ENCODE results near the gene LRMDA. TPM values are rescaled to one million over a fixed set of nuclear protein-coding genes. Genes with fewer than 3 reads are reported as not detected.
A peak's percentile ranks its signal among the peaks of the same experiment; 100 is the strongest.

Gene LRMDA
- total RNA-seq, 1 experiment from 2014 or later: not detected

DNA sequence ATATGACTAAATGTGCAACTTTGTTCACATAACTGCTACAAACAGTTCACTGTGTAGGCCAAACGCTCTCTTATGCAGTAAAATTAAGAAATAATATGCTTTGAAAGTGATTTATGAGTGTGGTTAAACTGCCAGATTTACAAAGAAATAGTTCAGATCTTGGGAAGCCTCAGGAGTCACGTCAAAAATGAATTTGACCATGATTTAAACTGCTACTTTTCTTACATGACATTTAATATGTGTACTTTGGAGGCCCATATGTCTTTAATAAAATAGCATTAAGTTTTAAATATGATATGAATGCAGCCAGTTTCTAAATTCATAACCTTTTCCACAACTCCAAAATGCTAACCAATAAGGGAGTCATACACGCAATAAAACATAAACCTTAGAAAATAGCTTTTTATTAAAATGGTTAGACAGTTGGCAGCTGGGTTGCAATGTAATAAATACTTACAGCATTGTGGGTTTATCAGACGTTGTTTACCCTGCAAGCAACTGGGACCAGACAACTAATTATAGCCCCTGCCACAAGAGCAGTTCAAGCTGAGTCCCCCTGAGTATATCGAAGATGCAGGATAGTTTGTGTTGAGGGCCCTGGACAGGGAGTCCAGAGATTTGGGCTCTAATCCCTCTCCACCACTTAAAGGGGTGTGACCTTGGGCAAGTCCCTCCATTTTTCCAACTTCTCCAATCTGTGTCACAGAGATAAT is 640.4 kb downstream of the LRMDA start:
- no peak for DNase-seq (ENCODE audit: low spot score)
- in situ Hi-C loops (cut with HindIII; ENCODE audit: low sequenced_read_pairs): no loop called here

DNA sequence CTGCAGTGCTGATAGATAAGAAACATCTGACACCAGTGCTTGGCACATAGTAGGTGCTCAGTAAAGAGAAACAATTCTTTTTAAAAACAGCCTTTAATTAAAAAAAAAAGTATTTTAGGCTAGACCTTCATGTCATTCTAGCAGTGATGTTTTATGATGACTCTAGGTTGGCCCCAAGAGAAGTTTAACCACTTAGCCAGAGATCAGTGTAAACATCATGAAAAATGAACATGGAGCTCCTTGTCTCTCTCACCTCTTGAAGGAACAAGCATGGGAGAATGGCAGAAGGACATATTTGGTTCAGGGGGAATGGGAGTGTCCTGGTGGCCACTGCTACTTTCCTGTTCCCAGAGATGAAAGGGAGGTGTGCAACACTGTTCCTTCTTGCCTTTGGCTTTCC is 641.0 kb downstream of the LRMDA start:
- in situ Hi-C loops (cut with HindIII; ENCODE audit: low sequenced_read_pairs): no loop called here

DNA sequence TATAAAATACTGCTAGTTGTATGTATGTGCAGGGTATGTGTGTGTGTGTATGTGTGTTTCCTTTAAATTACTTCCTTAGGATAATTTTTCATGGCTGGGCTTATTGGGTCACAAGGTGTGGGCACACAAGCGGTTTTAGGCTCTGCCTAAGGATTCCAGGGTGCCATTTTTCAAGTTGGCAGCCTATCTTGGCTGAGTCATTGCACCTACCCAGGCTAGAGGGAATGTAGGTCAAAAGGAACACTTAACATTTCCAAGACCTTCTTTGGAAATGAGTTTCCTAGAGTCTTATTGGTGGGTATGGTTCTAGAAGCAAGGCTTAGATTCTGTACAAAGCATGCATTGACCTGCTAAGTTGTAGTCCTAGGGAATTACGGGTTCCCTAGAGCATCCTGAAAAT is 642.1 kb downstream of the LRMDA start:
- in situ Hi-C loops (cut with HindIII; ENCODE audit: low sequenced_read_pairs): no loop called here
- DNase-seq (ENCODE audit: low spot score): no peak

More for the DNA sequence above, 641.0 kb downstream of the LRMDA start:
- DNase-seq (ENCODE audit: low spot score): no peak

DNA sequence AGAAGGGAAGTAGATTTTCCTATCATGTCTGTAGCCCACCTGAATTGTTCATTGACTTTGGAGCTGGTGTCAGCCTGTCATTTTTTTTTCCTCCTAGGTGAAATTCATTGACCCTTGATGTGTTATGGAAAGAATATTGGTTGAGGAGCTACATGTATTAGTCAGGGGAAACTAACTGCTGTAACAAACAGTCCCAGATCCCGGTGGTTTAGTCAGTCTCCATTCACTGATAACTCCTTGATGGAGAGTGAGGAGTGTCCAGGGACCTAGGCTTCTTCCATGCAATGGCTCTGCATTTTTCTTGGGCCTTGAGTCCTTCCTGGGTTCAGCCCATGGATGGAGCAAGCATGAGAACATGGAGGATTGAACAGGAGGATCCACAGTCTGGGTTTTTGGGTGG is 643.2 kb downstream of the LRMDA start:
- in situ Hi-C loops (cut with HindIII; ENCODE audit: low sequenced_read_pairs): no loop called here
- no peak for DNase-seq (ENCODE audit: low spot score)

DNA sequence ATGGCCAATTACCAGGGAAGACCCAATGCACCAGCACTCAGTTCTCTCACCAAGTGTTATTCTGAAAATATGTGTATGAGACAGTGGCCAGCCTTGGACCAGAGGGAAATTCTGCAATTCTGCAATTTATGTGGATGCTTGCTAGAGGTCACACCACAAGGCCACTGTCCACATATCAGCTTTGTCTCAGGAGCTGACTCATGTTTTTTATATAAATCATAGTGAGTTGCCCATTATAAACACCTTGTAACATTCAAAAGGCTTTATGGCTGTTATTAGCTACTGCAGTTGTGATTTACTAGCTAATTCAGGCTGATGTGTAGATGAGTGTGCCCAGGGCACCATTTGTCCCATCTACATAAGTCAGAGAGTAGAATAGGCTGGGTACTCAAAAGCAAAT is 649.0 kb downstream of the LRMDA start:
- DNase-seq (ENCODE audit: low spot score): no peak
- in situ Hi-C loops (cut with HindIII; ENCODE audit: low sequenced_read_pairs): no loop called here

DNA sequence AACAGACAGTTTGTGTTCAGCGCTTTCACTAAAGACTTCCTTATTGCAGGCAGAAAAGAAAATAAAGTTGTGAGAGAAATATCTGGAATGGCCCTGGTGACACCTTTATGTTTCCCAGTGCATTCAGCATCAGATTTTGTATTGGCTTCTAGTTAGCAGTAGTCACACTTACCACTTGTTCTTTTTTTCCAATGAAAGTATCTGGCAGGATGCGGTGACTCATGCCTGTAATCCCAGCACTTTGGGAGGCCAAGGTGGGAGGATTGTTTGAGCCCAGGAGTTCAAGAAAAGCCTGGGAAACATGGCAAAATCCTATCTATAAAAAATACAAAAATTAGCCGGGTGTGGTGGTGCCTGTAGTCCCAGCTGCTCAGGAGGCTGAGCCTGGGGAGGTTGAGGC is 649.6 kb downstream of the LRMDA start:
- in situ Hi-C loops (cut with HindIII; ENCODE audit: low sequenced_read_pairs): no loop called here
- DNase-seq (ENCODE audit: low spot score): no peak

DNA sequence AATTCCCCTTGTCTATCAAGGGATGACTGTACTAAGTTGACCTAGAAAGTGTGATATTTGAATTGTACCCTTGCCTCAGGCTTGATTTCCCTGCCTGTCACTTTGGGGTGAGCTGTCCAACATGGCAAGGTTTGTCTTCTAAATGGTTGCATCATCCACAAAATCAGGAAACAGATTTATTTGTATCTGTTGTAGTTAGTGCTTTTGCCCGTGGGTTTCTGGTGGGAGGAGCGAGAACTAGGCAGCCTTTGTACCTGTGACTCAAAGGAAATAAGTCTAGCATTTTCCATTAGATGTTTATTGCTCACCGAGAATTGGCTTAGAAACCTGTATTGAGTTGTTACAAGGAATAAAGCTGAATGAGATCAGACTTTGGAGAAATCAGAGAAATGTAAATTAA is 650.8 kb downstream of the LRMDA start:
- DNase-seq (ENCODE audit: low spot score): no peak
- in situ Hi-C loops (cut with HindIII; ENCODE audit: low sequenced_read_pairs): no loop called here

DNA sequence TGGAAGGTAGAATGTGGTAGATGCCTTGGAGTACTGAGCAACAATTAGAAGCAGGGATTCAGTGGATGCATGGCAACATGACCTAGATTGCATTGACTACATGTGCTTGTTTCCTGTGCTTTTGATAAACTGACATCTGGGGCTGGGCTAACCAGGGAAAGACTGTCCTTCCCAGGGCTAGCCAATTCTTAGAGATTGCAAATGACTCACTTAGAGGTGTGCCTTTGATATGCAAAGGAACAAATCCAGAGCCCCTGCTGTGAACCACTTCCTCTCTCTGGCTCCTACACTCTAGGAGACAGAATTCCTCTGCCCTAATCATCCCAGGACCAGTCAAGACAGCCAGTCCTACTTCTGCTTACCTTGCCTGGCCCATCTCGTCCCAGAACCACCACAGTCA is 651.5 kb downstream of the LRMDA start:
- no peak for DNase-seq (ENCODE audit: low spot score)
- in situ Hi-C loops (cut with HindIII; ENCODE audit: low sequenced_read_pairs): no loop called here

DNA sequence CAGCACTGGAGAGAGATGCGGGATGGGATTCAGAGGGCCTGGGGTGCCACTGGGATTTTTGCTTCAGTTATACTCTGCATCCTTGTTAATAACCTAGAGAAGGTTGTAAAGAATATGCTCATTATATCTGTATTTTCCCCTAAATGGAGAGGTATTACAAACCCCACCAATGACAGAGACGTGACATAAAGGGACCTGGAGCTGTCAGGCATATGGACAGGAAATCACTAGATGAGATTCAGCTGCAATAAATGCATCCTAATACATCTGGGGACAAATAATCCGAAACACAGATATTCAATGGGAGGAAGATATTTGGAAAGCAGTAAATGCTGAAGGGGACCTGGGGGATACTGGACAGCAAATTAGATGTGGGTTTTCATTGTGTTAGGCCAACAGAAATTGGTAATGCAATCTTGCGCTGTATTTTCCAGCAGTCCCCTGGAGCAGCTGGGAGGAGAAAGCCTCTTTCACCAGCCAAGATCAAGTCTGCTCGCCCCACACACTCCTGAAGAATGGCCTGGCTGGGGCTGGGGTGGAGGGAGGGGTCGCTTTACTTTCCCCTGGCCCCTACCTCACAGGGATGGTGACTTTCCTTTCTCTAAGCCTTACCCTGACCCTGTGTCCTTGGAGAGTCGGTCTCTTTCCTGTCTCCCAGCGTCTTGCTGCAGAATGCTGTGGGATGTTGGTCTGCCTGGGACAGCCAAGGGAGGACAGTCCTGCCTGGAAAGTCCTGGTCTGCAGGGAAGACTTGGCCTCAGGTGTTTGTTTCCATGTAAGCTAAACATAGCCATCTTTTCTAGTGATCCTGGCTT is 653.8 kb downstream of the LRMDA start:
- DNase-seq (ENCODE audit: low spot score): no peak
- in situ Hi-C loops (cut with HindIII; ENCODE audit: low sequenced_read_pairs): no loop called here

DNA sequence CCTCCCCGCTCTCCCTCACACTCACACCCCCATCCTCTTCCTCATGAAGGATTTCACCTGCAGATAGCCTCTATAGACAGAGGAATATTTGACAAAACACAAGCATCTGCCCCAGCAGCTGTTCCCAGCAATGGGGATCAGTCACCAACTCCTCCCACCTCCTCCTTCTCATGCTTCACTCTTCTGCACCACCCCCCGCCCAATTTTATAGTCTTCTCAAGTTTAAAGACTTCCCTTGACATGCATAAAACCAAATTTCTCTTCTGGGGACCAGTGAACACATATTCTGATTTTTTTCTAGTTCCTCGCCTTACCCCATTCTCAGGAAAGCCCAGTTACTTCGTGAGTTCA is 654.4 kb downstream of the LRMDA start:
- no peak for DNase-seq (ENCODE audit: low spot score)
- in situ Hi-C loops (cut with HindIII; ENCODE audit: low sequenced_read_pairs): no loop called here

DNA sequence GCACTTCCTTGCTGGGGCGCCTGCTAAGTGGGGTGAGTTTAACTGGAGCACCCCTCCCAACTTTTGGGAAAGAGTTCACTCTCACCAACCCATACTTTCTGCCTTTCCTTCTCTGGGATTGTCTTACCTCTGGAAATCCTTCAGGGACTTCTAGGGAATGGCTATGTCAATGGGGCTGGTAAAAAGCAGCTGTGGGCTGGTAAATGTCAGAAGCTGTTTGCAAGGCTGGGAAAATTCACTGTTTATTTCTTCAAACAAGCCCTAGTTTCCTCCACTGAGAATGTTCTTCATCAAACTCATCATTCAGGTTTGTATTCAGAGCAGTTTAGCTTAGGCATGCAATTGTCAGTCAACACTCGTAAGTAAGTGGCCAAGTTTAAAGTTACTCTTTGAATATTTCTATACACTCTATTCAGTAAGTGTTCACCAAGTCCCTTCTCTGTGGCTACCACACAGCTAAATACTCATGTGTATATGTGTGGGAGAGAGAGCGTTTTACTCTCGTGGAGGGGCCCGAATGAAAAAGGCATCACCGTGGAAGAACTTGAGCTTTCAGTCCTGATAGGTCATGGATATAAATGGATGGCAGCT is 654.8 kb downstream of the LRMDA start:
- no peak for DNase-seq (ENCODE audit: low spot score)
- in situ Hi-C loops (cut with HindIII; ENCODE audit: low sequenced_read_pairs): no loop called here

DNA sequence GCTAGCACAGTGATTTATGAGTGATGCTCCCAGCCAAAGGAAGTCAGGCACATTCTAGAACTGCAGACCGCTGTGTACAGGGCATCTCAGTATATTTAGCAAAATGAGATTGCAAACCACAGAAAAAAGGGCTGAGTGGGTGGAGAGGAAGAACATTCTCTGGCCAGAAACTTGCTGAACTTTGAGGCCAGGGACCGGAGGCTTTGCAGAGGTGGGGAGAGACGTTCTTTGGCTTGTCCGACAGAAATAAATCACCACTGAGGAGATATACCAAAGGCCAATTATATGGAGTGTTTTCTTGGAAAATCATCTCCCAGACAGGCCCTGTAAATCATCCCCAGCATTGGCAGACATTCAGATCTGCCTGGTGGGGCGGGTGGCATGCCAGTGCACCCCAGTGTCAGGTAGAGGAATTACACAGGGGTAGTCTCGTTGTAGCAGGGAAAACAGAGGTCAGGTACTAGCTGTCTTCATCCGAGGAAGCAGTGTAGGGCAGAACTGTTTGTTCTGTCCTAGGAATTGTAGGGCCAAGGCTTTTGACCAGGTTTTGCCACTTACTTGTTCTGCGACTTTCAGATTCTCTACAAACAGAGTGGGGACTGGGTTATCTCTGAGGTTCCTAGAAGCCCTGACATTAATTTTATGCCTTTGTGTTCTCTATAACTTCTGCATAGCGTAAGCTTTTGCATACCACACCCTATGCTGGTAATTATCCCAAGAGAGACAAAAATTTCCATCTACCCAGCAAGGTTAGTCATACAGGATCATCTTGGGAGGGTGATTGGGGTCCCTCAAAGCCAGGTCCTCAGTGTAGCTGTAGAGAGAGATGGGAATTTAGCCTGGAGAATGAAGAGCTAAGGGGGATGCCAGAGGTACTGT is 655.6 kb downstream of the LRMDA start:
- in situ Hi-C loops (cut with HindIII; ENCODE audit: low sequenced_read_pairs): no loop called here
- DNase-seq (ENCODE audit: low spot score): no peak

DNA sequence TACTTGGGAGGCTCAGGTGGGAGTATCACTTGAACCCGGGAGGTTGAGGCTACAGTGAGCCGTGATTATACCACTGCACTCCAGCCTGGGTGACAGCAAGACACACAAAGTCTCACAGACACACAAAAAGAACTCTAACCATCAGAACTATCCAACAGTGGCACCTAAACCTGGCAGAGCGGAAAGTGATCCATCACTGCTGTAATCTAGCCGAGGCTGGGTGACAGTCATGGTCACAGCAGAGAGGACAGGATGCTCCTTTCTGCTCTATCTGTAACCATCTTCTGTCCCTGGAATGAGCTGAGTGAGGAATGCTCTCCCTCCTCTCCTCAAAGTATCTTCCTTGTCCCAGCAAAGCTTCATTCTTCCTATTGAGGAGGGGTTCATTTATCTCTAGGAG is 656.6 kb downstream of the LRMDA start:
- DNase-seq (ENCODE audit: low spot score): no peak
- in situ Hi-C loops (cut with HindIII; ENCODE audit: low sequenced_read_pairs): no loop called here

DNA sequence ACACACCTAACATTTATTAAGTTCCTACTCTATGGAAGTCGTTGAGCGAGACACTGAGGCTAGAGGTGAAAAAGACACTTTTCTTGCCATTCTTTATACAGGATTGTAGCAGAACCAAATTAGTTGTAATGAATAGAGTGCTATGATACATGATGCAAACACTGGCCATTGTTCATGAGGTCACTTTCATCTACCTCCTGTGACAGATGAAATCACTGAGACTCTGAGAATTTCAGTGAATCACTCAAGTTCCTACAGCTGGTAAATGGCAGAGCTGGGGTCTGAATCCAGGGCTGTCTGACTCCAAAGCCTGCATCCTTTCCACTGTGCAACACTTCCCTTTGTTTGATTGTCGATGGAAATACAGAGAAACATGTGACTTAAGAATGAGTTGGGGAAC is 657.6 kb downstream of the LRMDA start:
- in situ Hi-C loops (cut with HindIII; ENCODE audit: low sequenced_read_pairs): no loop called here
- DNase-seq (ENCODE audit: low spot score): no peak

DNA sequence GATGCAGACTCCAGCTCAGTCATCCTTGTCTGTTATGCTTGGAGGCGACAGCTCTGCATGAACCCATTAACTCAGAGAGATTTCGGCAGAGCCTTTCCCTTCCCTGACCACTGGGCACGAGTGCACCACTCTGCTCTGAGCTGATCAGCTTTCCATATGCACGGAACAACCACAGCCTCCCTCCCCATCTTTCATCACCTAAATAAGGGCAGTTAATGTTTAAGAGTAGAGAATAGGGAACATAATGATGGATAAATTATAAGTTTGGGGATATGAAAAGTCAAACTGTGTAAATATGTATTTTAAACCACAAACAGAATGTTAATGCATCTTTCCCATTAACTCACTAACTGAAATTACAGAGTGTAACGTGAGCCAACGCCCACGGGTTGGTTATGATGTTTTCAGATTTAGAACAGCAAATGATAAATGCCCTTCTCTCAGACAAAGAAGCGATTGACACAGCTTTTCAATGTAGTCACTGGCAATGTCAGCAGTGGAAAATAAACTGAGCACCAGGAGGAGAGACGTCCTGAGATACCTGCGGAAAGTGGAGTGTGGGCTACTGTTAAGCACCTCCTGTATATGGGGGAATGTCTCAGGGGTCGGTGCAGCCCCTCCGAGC is 658.2 kb downstream of the LRMDA start:
- in situ Hi-C loops (cut with HindIII; ENCODE audit: low sequenced_read_pairs): no loop called here
- no peak for DNase-seq (ENCODE audit: low spot score)

DNA sequence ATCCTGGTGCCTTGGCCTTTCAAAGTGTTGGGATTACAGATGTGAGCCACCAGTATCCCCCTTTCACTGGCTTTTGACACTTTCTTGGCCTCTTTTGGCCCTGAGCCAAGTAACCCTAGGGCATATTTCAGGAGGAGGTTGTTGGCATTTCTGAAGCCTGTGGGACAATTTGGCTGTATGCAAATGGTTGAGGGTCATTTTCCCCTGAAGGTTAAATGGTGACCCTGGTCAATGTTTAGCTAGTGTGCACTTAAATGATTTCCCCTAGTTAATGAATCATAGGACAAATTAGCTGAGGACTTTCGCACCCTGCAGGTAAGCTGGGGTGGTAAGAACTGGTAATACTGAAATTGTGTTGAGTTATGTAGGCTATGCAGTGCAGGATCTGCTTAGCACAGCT is 660.5 kb downstream of the LRMDA start:
- in situ Hi-C loops (cut with HindIII; ENCODE audit: low sequenced_read_pairs): no loop called here
- DNase-seq (ENCODE audit: low spot score): no peak

DNA sequence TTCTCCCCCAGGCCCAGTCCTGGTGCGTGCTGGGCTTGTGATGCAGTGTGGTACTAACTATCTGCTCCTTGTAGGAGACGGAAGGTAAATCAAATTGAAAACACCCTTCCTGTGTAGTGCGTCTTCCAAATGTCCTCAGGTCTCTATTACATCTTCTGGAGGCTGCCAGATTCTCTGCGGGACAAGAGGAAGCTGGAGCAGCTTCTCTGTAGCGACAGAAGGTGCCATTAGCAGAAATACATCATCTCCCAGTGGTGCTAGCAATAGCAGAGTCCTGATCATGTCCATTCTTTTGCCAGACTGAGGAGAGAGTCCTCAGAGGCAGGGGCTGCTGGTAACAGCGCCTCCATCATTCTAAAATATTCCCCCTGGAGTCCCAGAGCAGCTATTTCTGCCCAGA is 675.2 kb downstream of the LRMDA start:
- in situ Hi-C loops (cut with HindIII; ENCODE audit: low sequenced_read_pairs): no loop called here
- DNase-seq (ENCODE audit: low spot score): peak; percentile 85

DNA sequence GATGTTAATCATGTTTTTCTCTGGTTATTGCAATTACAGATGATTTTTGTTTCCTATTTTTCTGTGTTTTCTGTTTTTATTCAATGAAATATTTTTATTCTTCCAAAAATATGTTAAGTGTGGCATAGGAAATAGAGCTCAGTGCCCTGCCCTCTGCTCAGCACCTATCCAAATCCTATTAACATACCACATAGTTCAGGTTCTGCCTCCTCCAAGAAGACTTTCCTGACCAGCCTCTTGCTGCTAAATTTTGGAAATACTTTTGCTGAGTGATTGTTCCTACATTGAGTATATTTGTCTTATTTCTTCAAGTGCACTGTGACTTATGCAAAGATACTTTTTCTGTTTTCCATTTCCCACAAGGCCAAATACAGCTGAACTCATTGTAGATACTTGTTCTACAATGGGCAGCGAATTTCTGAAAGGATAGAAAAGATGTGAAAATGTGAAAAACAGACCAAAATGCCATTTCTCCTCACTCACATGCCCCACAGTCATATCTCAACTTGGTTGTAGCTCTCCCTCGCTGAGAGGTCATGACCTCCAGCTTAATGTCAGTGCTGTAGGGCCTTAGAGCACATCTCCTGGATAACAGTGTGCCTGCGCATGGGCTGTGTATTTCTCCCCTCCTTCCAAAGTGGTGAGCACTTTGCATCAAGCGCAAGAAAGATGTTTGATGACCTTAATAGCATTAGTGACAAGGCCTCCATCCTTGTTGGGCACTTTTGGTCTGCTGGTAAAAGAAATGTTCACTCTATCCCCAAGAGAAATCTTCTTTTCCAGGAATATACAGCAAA is 677.3 kb downstream of the LRMDA start:
- DNase-seq (ENCODE audit: low spot score): no peak
- in situ Hi-C loops (cut with HindIII; ENCODE audit: low sequenced_read_pairs): no loop called here
